Measurements from ENCODE around the gene CHRNA1. TPM values are rescaled to one million over a fixed set of nuclear protein-coding genes. Genes with fewer than 3 reads are reported as not detected.

Gene CHRNA1
- total and polyA plus RNA-seq, 9 of the 15 experiments (the other 6 are each of a cell fraction or from before 2014, with no cell fraction given), result not detected

- no peak for TF ChIP-seq MGA (IDR thresholded peaks at IDR 0.05)
- TF ChIP-seq JUNB (CRISPR knock-in tag; conservative IDR thresholded peaks at IDR 0.05), result no peak
- no peak for TF ChIP-seq ILF3 (IDR thresholded peaks at IDR 0.05; ENCODE audit: borderline replicate concordance)
- no peak for TF ChIP-seq HDAC1 (IDR thresholded peaks at IDR 0.05)
- TF ChIP-seq RBM15 (IDR thresholded peaks at IDR 0.05; ENCODE audit: insufficient read depth, low read length), result no peak
- no peak for TF ChIP-seq TRIM24 (IDR thresholded peaks at IDR 0.05)
- TF ChIP-seq HOMEZ (CRISPR knock-in tag; IDR thresholded peaks at IDR 0.05), result no peak
Observed at GRCh38 chr2:174729797-174730697, 34.2 kb downstream of the CHRNA1 start (continued).

Measured in K562 (cell line).